Peyer's patch (tissue), 4 donors: ENCODE measurements around the gene IQGAP2.

Source experiments
- CTCF ChIP-seq, 6 experiments: fragments of 450-650 bp in 4 of 6; fragments of 200-600 bp in 2 of 6; sonication (generic) in 1 of 6; IDR thresholded peaks; one replicate each; pipeline ENCODE4 v1.5.1; 2017 to 2019; ENCODE audit warnings: antibody characterized with exemption in 6 of 6, mild to moderate bottlenecking in 3 of 6, moderate library complexity in 1 of 6
- POLR2A ChIP-seq, 2 donors: fragments of 450-650 bp; IDR thresholded peaks; one replicate each; pipeline ENCODE4 v1.5.1; 2017; ENCODE audit warnings: antibody characterized with exemption in 2 of 2, mild to moderate bottlenecking in 2 of 2, moderate library complexity in 2 of 2

- TF ChIP-seq CTCF (IDR thresholded peaks at IDR 0.05) (no peak), POLR2A (IDR thresholded peaks at IDR 0.05) (no peak)
Observed at GRCh38 chr5:76443066-76443800, 40.1 kb downstream of the IQGAP2 start.
